ENCODE results near the gene HIPK4. TPM values are rescaled to one million over a fixed set of nuclear protein-coding genes. Genes with fewer than 3 reads are reported as not detected.
"Not testable (repeated sequence)": the region's sequence is repeated elsewhere in the genome, so short reads cannot be mapped to it uniquely, and the experiment has no call there.

HIPK4 gene
- polyA plus RNA-seq, 2 of the 4 experiments (the other 2 are of a cell fraction), result 0.18 to 0.25 TPM

DNA sequence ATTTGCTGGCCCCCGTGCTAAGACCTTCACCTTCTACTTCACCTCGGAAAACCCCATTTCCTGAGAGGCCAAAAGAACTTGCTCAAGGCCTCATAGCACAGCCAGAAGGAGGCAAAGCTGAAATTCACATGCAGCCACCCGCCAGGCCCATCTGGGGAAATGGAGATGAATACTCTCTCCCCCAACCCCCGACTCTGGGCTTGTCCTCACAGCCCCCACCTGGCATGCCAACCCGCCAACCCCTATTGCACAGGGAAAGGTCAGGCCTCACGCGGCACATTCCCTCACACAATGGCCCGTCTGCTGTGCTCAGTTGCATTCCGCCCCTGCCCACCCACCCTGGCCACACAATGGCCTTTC is 20.0 kb upstream of the HIPK4 start:
- Histone ChIP-seq H3K4me1 (peaks cover 12% of the 10 kb centered on the region; the same call in 1 of the 3 replicates), H3K4me3 (no peak overlapping the region), H3K9me3 (no peaks in the 10 kb centered on the region), H3K4me2 (no peak overlapping the region), H3K27ac (no peak overlapping the region)
- WGBS (ENCODE audit: missing lambda C conversion rate), result 77% methylated on average over 9 of the region's 9 CpGs
- TF ChIP-seq RCOR1 (IDR thresholded peaks at IDR 0.05; ENCODE audit: low read depth, low read length), result no peak
- no peak for TF ChIP-seq RNF2 (IDR thresholded peaks at IDR 0.05; ENCODE audit: borderline replicate concordance, low read depth)
- no peak for TF ChIP-seq TP53 (CRISPR knock-in tag; IDR thresholded peaks at IDR 0.05)
- no peak for TF ChIP-seq RAD21 (conservative IDR thresholded peaks at IDR 0.05 in 1 of 2, IDR thresholded peaks at IDR 0.05 in 1 of 2)
- TF ChIP-seq JUNB (IDR thresholded peaks at IDR 0.05), result no peak
- no peak for TF ChIP-seq CHD4 (IDR thresholded peaks at IDR 0.05; ENCODE audit: borderline replicate concordance)
- no peak for TF ChIP-seq KDM1A (IDR thresholded peaks at IDR 0.05; ENCODE audit: low read depth)
- no peak for TF ChIP-seq SMC3 (IDR thresholded peaks at IDR 0.05)
- no peak for TF ChIP-seq TFCP2L1 (CRISPR knock-in tag; IDR thresholded peaks at IDR 0.05)
- no peak for TF ChIP-seq KDM5A (IDR thresholded peaks at IDR 0.05)
- TF ChIP-seq MAZ (IDR thresholded peaks at IDR 0.05; ENCODE audit: borderline replicate concordance, low read depth, low read length), result no peak
- ChIA-PET CTCF (interaction anchor here (1.2 to 26.4 kb wide), 4 partner anchors 8 to 120 kb away, joined by 3 to 950 read pairs (median 126); partner anchors contain the start of genes BLVRB, PRX, SERTAD1 and SERTAD3), POLR2A (interaction anchor here (1.8 to 2.8 kb wide), 2 partner anchors 11 to 16 kb away, joined by 7 to 12 read pairs; partner anchors contain the start of gene SERTAD1)
- ATAC-seq (no peak), DNase-seq (ENCODE audit: low read depth in 1 of 2, low spot score in 1 of 2) (no peak), FAIRE-seq (no peak)

DNA sequence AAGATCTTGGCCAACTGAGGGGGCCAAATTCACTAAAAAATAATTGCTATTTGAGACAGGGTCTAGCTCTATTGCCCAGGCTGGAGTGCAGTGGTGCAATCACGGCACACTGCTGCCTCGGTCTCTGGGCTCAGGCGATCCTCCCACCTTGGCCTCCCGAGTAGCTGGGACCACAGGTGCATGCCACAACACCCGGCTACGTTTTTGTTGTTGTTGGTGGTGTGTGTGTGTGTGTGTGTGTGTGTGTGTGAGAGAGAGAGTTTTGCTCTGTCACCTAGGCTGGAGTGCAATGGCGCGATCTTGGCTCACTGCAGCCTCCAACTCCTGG is 18.6 kb upstream of the HIPK4 start:
- POLR2A ChIA-PET, result interaction anchor here (3.1 kb wide), 1 partner anchor 12 kb away, joined by 16 read pairs; no protein-coding TSS in a partner anchor
- H3K4me3 ChIP-seq; ATAC-seq; DNase-seq (ENCODE audit: low read depth in 1 of 2, low spot score in 1 of 2); FAIRE-seq; H3K9me3 ChIP-seq; H3K4me2 ChIP-seq; H3K27ac ChIP-seq: not testable (repeated sequence)
- CTCF ChIA-PET, result interaction anchor here (0.8 to 14.6 kb wide), 11 partner anchors 9 to 226 kb away, joined by 3 to 240 read pairs (median 5); partner anchors contain the start of genes PRX and SERTAD1
- WGBS (ENCODE audit: missing lambda C conversion rate), result 75% methylated on average over 8 of the region's 8 CpGs
- peaks cover 16% of the 10 kb centered on the region; the same call in 2 of the 3 replicates for H3K4me1 ChIP-seq

DNA sequence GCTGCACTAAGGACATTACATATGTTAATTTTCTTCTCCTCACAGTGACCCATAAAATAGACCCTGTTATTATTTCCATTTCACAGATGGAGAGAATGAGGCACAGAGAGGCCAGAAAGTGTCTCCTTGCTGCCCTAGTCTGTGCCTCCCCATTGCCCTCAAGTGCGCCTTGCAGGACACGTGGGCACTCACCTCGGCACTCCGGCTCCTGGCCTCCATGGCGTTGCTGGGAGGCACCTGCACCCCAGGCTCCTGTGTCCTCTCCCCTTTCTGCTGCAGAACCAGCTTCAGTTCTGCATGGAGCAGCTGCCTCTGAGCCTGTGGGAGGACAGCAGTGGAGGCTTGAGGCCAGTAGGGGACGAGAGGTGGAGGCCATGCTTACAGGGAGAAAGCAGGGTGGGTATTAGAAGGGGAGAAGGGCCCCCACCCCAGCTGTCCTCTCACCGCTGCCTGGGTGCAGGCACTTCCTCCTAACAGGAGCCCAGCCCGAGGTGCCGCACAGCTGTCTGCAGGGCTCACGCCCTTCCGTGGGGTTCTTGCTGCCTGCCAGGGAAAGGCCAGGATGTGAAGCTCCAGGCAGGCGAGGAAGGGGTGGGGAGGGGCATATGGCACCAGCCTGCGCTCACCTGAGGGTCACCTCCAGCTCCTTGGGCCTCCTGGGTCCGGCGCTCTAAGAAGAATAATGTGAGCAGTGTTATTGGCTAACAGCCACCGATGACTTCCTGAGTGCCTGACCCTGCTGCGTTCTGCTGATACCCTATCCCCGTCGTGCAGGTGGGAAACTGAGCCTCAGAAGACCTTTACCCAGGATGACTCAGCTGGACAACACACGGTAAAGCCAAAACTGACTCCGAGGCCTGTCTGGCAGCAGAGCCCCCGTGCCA is 18.0 kb upstream of the HIPK4 start:
- ChIA-PET POLR2A (interaction anchor here (0.6 to 3.1 kb wide), 3 partner anchors 13 to 37 kb away, joined by 3 to 16 read pairs (median 3); partner anchors contain the start of gene SERTAD1), CTCF (interaction anchor here (0.8 to 14.6 kb wide), 11 partner anchors 10 to 226 kb away, joined by 3 to 240 read pairs (median 5); partner anchors contain the start of genes PRX and SERTAD1)
- FAIRE-seq (no peak), ATAC-seq (no peak), DNase-seq (ENCODE audit: low read depth in 1 of 2, low spot score in 1 of 2) (no peak)
- H3K27ac ChIP-seq, result no peak overlapping the region
- H3K9me3 ChIP-seq, result no peaks in the 10 kb centered on the region
- WGBS (ENCODE audit: missing lambda C conversion rate), result 77% methylated on average over 22 of the region's 22 CpGs
- no peak overlapping the region for H3K4me3 ChIP-seq
- H3K4me2 ChIP-seq, result no peak overlapping the region
- TF ChIP-seq EHF (CRISPR knock-in tag; IDR thresholded peaks at IDR 0.05) (no peak), HOXA7 (CRISPR knock-in tag; IDR thresholded peaks at IDR 0.05) (no peak), HOXB13 (CRISPR knock-in tag; IDR thresholded peaks at IDR 0.05; ENCODE audit: low read depth) (no peak), ZNF302 (CRISPR knock-in tag; IDR thresholded peaks at IDR 0.05) (no peak), KDM1A (IDR thresholded peaks at IDR 0.05; ENCODE audit: low read depth) (no peak), RFX5 (IDR thresholded peaks at IDR 0.05) (no peak), RAD21 (conservative IDR thresholded peaks at IDR 0.05 in 1 of 2, IDR thresholded peaks at IDR 0.05 in 1 of 2) (no peak), CHD4 (IDR thresholded peaks at IDR 0.05; ENCODE audit: borderline replicate concordance) (no peak), JUNB (IDR thresholded peaks at IDR 0.05) (no peak), RNF2 (IDR thresholded peaks at IDR 0.05; ENCODE audit: borderline replicate concordance, low read depth) (no peak), ESRRA (IDR thresholded peaks at IDR 0.05; ENCODE audit: borderline replicate concordance, low read length) (no peak), JUN (IDR thresholded peaks at IDR 0.05) (no peak), HEYL (CRISPR knock-in tag; IDR thresholded peaks at IDR 0.05) (no peak), ZSCAN20 (CRISPR knock-in tag; IDR thresholded peaks at IDR 0.05) (no peak)
- TF ChIP-seq, protein P1, sequence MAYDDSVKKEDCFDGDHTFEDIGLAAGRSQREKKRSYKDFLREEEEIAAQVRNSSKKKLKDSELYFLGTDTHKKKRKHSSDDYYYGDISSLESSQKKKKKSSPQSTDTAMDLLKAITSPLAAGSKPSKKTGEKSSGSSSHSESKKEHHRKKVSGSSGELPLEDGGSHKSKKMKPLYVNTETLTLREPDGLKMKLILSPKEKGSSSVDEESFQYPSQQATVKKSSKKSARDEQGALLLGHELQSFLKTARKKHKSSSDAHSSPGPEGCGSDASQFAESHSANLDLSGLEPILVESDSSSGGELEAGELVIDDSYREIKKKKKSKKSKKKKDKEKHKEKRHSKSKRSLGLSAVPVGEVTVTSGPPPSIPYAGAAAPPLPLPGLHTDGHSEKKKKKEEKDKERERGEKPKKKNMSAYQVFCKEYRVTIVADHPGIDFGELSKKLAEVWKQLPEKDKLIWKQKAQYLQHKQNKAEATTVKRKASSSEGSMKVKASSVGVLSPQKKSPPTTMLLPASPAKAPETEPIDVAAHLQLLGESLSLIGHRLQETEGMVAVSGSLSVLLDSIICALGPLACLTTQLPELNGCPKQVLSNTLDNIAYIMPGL (CRISPR knock-in tag; IDR thresholded peaks at IDR 0.05; ENCODE audit: borderline replicate concordance), result no peak
- TF ChIP-seq, protein P2, sequence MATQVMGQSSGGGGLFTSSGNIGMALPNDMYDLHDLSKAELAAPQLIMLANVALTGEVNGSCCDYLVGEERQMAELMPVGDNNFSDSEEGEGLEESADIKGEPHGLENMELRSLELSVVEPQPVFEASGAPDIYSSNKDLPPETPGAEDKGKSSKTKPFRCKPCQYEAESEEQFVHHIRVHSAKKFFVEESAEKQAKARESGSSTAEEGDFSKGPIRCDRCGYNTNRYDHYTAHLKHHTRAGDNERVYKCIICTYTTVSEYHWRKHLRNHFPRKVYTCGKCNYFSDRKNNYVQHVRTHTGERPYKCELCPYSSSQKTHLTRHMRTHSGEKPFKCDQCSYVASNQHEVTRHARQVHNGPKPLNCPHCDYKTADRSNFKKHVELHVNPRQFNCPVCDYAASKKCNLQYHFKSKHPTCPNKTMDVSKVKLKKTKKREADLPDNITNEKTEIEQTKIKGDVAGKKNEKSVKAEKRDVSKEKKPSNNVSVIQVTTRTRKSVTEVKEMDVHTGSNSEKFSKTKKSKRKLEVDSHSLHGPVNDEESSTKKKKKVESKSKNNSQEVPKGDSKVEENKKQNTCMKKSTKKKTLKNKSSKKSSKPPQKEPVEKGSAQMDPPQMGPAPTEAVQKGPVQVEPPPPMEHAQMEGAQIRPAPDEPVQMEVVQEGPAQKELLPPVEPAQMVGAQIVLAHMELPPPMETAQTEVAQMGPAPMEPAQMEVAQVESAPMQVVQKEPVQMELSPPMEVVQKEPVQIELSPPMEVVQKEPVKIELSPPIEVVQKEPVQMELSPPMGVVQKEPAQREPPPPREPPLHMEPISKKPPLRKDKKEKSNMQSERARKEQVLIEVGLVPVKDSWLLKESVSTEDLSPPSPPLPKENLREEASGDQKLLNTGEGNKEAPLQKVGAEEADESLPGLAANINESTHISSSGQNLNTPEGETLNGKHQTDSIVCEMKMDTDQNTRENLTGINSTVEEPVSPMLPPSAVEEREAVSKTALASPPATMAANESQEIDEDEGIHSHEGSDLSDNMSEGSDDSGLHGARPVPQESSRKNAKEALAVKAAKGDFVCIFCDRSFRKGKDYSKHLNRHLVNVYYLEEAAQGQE (IDR thresholded peaks at IDR 0.05), result no peak
- H3K4me1 ChIP-seq, result peaks cover 19% of the 10 kb centered on the region
